HEK293 (cell line): Measurements from ENCODE around the gene AP3D1.

Experiments
- ZNF146 ChIP-seq: fragments of 450-650 bp; formaldehyde crosslinking; IDR thresholded peaks from 2 replicates; pipeline ENCODE4 v1.5.1; 2016; ENCODE audit warnings: missing biosample characterization, missing genetic modification characterization
- ZNF501 ChIP-seq: fragments of 450-650 bp; formaldehyde crosslinking; IDR thresholded peaks from 2 replicates; pipeline ENCODE4 v1.5.1; 2016; ENCODE audit warnings: missing biosample characterization, missing genetic modification characterization
- ZNF585B ChIP-seq: fragments of 450-650 bp; formaldehyde crosslinking; IDR thresholded peaks from 2 replicates; pipeline ENCODE4 v1.5.1; 2016; ENCODE audit warnings: missing biosample characterization, missing genetic modification characterization
- ZNF747 ChIP-seq: fragments of 450-650 bp; formaldehyde crosslinking; IDR thresholded peaks from 2 replicates; pipeline ENCODE4 v1.5.1; 2016; ENCODE audit warnings: missing biosample characterization, missing genetic modification characterization
- ZSCAN30 ChIP-seq: fragments of 450-650 bp; IDR thresholded peaks from 2 replicates; pipeline ENCODE4 v1.5.1; 2018; ENCODE audit warnings: missing biosample characterization, mild to moderate bottlenecking, missing genetic modification characterization, moderate library complexity
- TF ChIP-seq, protein P1 (sequence below): fragments of 450-650 bp; formaldehyde crosslinking; IDR thresholded peaks from 2 replicates; pipeline ENCODE4 v1.5.1; 2016; ENCODE audit warnings: missing biosample characterization, missing genetic modification characterization
- TF ChIP-seq, protein P2 (sequence below): fragments of 450-650 bp; formaldehyde crosslinking; IDR thresholded peaks from 2 replicates; pipeline ENCODE4 v1.5.1; 2016; ENCODE audit warnings: missing biosample characterization, missing genetic modification characterization
- TF ChIP-seq, protein P3 (sequence below): fragments of 450-650 bp; formaldehyde crosslinking; IDR thresholded peaks from 2 replicates; pipeline ENCODE4 v1.5.1; 2016; ENCODE audit warnings: missing biosample characterization, missing genetic modification characterization, low read depth
- TF ChIP-seq, protein P4 (sequence below): fragments of 450-650 bp; formaldehyde crosslinking; IDR thresholded peaks from 2 replicates; pipeline ENCODE4 v1.5.1; 2016; ENCODE audit warnings: missing biosample characterization, missing genetic modification characterization

DNA sequence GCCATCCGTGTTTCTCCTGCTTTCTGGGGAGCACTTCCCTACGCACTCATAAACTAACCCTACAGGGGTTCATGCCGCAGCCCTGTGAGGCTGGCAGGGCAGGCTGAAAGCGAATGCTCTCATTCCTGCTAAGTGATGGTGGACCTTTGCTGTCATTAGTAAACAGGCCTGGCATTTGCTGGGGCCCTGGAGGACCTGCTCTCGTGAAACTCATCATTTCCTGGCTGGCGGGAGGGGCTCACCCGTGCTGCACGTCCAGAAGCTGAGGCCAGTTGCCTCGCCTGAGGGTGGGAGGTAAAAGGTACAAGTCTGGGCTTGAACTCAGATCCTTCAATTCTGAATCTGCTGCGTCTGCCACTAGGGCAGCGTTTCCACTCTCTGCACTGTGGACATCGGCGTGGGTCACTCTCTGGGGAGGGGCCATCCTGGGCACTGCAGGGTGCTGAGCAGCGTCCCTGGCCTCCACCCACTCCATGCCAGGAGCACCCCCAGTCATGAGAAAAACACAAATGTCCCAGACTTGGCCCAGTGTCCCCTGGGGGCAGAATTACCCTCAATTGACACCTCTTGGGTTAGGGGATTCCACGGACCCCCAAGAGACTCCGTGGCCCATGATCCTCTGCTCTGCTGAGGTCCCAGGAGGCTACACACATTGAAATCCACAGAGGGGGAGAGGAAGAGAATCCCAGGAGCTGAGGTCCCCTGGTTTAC lies 62.2 kb downstream of the AP3D1 start:
- TF ChIP-seq, protein P1, sequence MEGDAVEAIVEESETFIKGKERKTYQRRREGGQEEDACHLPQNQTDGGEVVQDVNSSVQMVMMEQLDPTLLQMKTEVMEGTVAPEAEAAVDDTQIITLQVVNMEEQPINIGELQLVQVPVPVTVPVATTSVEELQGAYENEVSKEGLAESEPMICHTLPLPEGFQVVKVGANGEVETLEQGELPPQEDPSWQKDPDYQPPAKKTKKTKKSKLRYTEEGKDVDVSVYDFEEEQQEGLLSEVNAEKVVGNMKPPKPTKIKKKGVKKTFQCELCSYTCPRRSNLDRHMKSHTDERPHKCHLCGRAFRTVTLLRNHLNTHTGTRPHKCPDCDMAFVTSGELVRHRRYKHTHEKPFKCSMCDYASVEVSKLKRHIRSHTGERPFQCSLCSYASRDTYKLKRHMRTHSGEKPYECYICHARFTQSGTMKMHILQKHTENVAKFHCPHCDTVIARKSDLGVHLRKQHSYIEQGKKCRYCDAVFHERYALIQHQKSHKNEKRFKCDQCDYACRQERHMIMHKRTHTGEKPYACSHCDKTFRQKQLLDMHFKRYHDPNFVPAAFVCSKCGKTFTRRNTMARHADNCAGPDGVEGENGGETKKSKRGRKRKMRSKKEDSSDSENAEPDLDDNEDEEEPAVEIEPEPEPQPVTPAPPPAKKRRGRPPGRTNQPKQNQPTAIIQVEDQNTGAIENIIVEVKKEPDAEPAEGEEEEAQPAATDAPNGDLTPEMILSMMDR (tag by site-specific recombination): no peak
- TF ChIP-seq ZSCAN30 (tag by site-specific recombination): no peak
- no peak for TF ChIP-seq ZNF146 (tag by site-specific recombination)
- TF ChIP-seq, protein P2, sequence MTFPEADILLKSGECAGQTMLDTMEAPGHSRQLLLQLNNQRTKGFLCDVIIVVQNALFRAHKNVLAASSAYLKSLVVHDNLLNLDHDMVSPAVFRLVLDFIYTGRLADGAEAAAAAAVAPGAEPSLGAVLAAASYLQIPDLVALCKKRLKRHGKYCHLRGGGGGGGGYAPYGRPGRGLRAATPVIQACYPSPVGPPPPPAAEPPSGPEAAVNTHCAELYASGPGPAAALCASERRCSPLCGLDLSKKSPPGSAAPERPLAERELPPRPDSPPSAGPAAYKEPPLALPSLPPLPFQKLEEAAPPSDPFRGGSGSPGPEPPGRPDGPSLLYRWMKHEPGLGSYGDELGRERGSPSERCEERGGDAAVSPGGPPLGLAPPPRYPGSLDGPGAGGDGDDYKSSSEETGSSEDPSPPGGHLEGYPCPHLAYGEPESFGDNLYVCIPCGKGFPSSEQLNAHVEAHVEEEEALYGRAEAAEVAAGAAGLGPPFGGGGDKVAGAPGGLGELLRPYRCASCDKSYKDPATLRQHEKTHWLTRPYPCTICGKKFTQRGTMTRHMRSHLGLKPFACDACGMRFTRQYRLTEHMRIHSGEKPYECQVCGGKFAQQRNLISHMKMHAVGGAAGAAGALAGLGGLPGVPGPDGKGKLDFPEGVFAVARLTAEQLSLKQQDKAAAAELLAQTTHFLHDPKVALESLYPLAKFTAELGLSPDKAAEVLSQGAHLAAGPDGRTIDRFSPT (tag by site-specific recombination): no peak
- TF ChIP-seq, protein P3, sequence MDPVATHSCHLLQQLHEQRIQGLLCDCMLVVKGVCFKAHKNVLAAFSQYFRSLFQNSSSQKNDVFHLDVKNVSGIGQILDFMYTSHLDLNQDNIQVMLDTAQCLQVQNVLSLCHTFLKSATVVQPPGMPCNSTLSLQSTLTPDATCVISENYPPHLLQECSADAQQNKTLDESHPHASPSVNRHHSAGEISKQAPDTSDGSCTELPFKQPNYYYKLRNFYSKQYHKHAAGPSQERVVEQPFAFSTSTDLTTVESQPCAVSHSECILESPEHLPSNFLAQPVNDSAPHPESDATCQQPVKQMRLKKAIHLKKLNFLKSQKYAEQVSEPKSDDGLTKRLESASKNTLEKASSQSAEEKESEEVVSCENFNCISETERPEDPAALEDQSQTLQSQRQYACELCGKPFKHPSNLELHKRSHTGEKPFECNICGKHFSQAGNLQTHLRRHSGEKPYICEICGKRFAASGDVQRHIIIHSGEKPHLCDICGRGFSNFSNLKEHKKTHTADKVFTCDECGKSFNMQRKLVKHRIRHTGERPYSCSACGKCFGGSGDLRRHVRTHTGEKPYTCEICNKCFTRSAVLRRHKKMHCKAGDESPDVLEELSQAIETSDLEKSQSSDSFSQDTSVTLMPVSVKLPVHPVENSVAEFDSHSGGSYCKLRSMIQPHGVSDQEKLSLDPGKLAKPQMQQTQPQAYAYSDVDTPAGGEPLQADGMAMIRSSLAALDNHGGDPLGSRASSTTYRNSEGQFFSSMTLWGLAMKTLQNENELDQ: no peak
- TF ChIP-seq, protein P4, sequence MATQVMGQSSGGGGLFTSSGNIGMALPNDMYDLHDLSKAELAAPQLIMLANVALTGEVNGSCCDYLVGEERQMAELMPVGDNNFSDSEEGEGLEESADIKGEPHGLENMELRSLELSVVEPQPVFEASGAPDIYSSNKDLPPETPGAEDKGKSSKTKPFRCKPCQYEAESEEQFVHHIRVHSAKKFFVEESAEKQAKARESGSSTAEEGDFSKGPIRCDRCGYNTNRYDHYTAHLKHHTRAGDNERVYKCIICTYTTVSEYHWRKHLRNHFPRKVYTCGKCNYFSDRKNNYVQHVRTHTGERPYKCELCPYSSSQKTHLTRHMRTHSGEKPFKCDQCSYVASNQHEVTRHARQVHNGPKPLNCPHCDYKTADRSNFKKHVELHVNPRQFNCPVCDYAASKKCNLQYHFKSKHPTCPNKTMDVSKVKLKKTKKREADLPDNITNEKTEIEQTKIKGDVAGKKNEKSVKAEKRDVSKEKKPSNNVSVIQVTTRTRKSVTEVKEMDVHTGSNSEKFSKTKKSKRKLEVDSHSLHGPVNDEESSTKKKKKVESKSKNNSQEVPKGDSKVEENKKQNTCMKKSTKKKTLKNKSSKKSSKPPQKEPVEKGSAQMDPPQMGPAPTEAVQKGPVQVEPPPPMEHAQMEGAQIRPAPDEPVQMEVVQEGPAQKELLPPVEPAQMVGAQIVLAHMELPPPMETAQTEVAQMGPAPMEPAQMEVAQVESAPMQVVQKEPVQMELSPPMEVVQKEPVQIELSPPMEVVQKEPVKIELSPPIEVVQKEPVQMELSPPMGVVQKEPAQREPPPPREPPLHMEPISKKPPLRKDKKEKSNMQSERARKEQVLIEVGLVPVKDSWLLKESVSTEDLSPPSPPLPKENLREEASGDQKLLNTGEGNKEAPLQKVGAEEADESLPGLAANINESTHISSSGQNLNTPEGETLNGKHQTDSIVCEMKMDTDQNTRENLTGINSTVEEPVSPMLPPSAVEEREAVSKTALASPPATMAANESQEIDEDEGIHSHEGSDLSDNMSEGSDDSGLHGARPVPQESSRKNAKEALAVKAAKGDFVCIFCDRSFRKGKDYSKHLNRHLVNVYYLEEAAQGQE (tag by site-specific recombination): no peak
- no peak for TF ChIP-seq ZNF747
- no peak for TF ChIP-seq ZNF585B
- TF ChIP-seq ZNF501: no peak
